ENCODE data around the gene APOC3.
"Not testable (repeated sequence)": the region's sequence is repeated elsewhere in the genome, so short reads cannot be mapped to it uniquely, and the experiment has no call there.

APOC3 gene

GRCh38 chr11:116791813-116792143 lies 37.9 kb upstream of the APOC3 start, which contains the start of gene APOA5:
Gene APOA5 (minus strand): TSS chr11:116791879. CDS start chr11:116791860, 19 bp downstream.
- Histone ChIP-seq H3K4me1 (ENCODE audit: control insufficient read depth, insufficient read depth, low read length) (peaks cover 38% of the 10 kb centered on the region), H3K9me3 (ENCODE audit: control insufficient read depth, low read length) (no peaks in the 10 kb centered on the region), H3K36me3 (ENCODE audit: control insufficient read depth, insufficient read depth, low read length, severe bottlenecking) (no peaks in the 10 kb centered on the region), H3K27me3 (replicated peaks; ENCODE audit: control insufficient read depth, insufficient read depth, low read length) (no peaks in the 10 kb centered on the region), H3K9ac (ENCODE audit: low read length) (peak within 1 kb of the TSS; percentile 39), H3K4me3 (ENCODE audit: low read length) (peak within 1 kb of the TSS; percentile 4)
- no peak for DNase-seq (ENCODE audit: low read depth)

- Histone ChIP-seq H3K9me3 (ENCODE audit: control insufficient read depth, low read length) (no peaks in the 10 kb centered on the region), H3K36me3 (ENCODE audit: control insufficient read depth, insufficient read depth, low read length, severe bottlenecking) (no peaks in the 10 kb centered on the region), H3K4me3 (ENCODE audit: low read length) (peak overlapping the region; percentile 4), H3K4me1 (ENCODE audit: control insufficient read depth, insufficient read depth, low read length) (peaks cover 34% of the 10 kb centered on the region), H3K9ac (ENCODE audit: low read length) (peak overlapping the region; percentile 39), H3K27me3 (replicated peaks; ENCODE audit: control insufficient read depth, insufficient read depth, low read length) (no peaks in the 10 kb centered on the region)
- DNase-seq (ENCODE audit: low read depth) = no peak
Observed at GRCh38 chr11:116792144-116792868, 37.4 kb upstream of the APOC3 start.

GRCh38 chr11:116792869-116793771 lies 36.6 kb upstream of the APOC3 start:
- H3K36me3 ChIP-seq (ENCODE audit: control insufficient read depth, insufficient read depth, low read length, severe bottlenecking) = no peaks in the 10 kb centered on the region

GRCh38 chr11:116793772-116794097 lies 36.0 kb upstream of the APOC3 start:
- Histone ChIP-seq H3K4me1 (ENCODE audit: control insufficient read depth, insufficient read depth, low read length) (peaks cover 28% of the 10 kb centered on the region), H3K27me3 (replicated peaks; ENCODE audit: control insufficient read depth, insufficient read depth, low read length) (no peaks in the 10 kb centered on the region), H3K9me3 (ENCODE audit: control insufficient read depth, low read length) (no peaks in the 10 kb centered on the region), H3K9ac (ENCODE audit: low read length) (peak overlapping the region; percentile 11), H3K36me3 (ENCODE audit: control insufficient read depth, insufficient read depth, low read length, severe bottlenecking) (no peaks in the 10 kb centered on the region), H3K4me3 (ENCODE audit: low read length) (no peak overlapping the region)
- DNase-seq (ENCODE audit: low read depth) = no peak

More at GRCh38 chr11:116792869-116793771, 36.6 kb upstream of the APOC3 start:
- Histone ChIP-seq H3K4me3 (ENCODE audit: low read length) (peak overlapping the region; percentile 4), H3K9me3 (ENCODE audit: control insufficient read depth, low read length) (no peaks in the 10 kb centered on the region), H3K4me1 (ENCODE audit: control insufficient read depth, insufficient read depth, low read length) (peaks cover 34% of the 10 kb centered on the region), H3K9ac (ENCODE audit: low read length) (peak overlapping the region; percentile 39), H3K27me3 (replicated peaks; ENCODE audit: control insufficient read depth, insufficient read depth, low read length) (no peaks in the 10 kb centered on the region)
- peak; percentile 30 for DNase-seq (ENCODE audit: low read depth)

- DNase-seq (ENCODE audit: low read depth) = no peak
- Histone ChIP-seq H3K4me1 (ENCODE audit: control insufficient read depth, insufficient read depth, low read length) (peaks cover 28% of the 10 kb centered on the region), H3K27me3 (replicated peaks; ENCODE audit: control insufficient read depth, insufficient read depth, low read length) (no peaks in the 10 kb centered on the region), H3K9me3 (ENCODE audit: control insufficient read depth, low read length) (no peaks in the 10 kb centered on the region), H3K9ac (ENCODE audit: low read length) (no peak overlapping the region), H3K4me3 (ENCODE audit: low read length) (no peak overlapping the region), H3K36me3 (ENCODE audit: control insufficient read depth, insufficient read depth, low read length, severe bottlenecking) (no peaks in the 10 kb centered on the region)
Observed at GRCh38 chr11:116794851-116795250, 34.9 kb upstream of the APOC3 start.

- DNase-seq (ENCODE audit: low read depth) = no peak
Observed at GRCh38 chr11:116796548-116796947, 33.2 kb upstream of the APOC3 start.

GRCh38 chr11:116797816-116798215 lies 31.9 kb upstream of the APOC3 start:
- Histone ChIP-seq H3K4me3 (ENCODE audit: low read length) (no peak overlapping the region), H3K4me1 (ENCODE audit: control insufficient read depth, insufficient read depth, low read length) (peaks cover 10% of the 10 kb centered on the region), H3K36me3 (ENCODE audit: control insufficient read depth, insufficient read depth, low read length, severe bottlenecking) (no peaks in the 10 kb centered on the region), H3K9ac (ENCODE audit: low read length) (no peak overlapping the region), H3K27me3 (replicated peaks; ENCODE audit: control insufficient read depth, insufficient read depth, low read length) (no peaks in the 10 kb centered on the region), H3K9me3 (ENCODE audit: control insufficient read depth, low read length) (no peaks in the 10 kb centered on the region)
- DNase-seq (ENCODE audit: low read depth) = no peak

More at GRCh38 chr11:116796548-116796947, 33.2 kb upstream of the APOC3 start:
- Histone ChIP-seq H3K9ac (ENCODE audit: low read length) (no peak overlapping the region), H3K4me1 (ENCODE audit: control insufficient read depth, insufficient read depth, low read length) (peaks cover 23% of the 10 kb centered on the region), H3K36me3 (ENCODE audit: control insufficient read depth, insufficient read depth, low read length, severe bottlenecking) (no peaks in the 10 kb centered on the region), H3K4me3 (ENCODE audit: low read length) (no peak overlapping the region), H3K9me3 (ENCODE audit: control insufficient read depth, low read length) (no peaks in the 10 kb centered on the region), H3K27me3 (replicated peaks; ENCODE audit: control insufficient read depth, insufficient read depth, low read length) (no peaks in the 10 kb centered on the region)

- no peaks in the 10 kb centered on the region for H3K36me3 ChIP-seq (ENCODE audit: control insufficient read depth, insufficient read depth, low read length, severe bottlenecking)
- H3K4me1 ChIP-seq (ENCODE audit: control insufficient read depth, insufficient read depth, low read length) = peaks cover 4% of the 10 kb centered on the region
- no peak overlapping the region for H3K4me3 ChIP-seq (ENCODE audit: low read length)
- no peak overlapping the region for H3K9ac ChIP-seq (ENCODE audit: low read length)
- no peaks in the 10 kb centered on the region for H3K27me3 ChIP-seq (replicated peaks; ENCODE audit: control insufficient read depth, insufficient read depth, low read length)
- no peak for DNase-seq (ENCODE audit: low read depth)
- no peaks in the 10 kb centered on the region for H3K9me3 ChIP-seq (ENCODE audit: control insufficient read depth, low read length)
Observed at GRCh38 chr11:116798368-116798767, 31.3 kb upstream of the APOC3 start.

GRCh38 chr11:116800610-116801009 lies 29.1 kb upstream of the APOC3 start:
- Histone ChIP-seq H3K9me3 (ENCODE audit: control insufficient read depth, low read length) (no peaks in the 10 kb centered on the region), H3K4me1 (ENCODE audit: control insufficient read depth, insufficient read depth, low read length) (no peaks in the 10 kb centered on the region), H3K9ac (ENCODE audit: low read length) (no peak overlapping the region), H3K27me3 (replicated peaks; ENCODE audit: control insufficient read depth, insufficient read depth, low read length) (no peaks in the 10 kb centered on the region), H3K4me3 (ENCODE audit: low read length) (no peak overlapping the region), H3K36me3 (ENCODE audit: control insufficient read depth, insufficient read depth, low read length, severe bottlenecking) (no peaks in the 10 kb centered on the region)
- no peak for DNase-seq (ENCODE audit: low read depth)

GRCh38 chr11:116801662-116802061 lies 28.0 kb upstream of the APOC3 start:
- H3K27me3 ChIP-seq (replicated peaks; ENCODE audit: control insufficient read depth, insufficient read depth, low read length); H3K9ac ChIP-seq (ENCODE audit: low read length); H3K9me3 ChIP-seq (ENCODE audit: control insufficient read depth, low read length); H3K36me3 ChIP-seq (ENCODE audit: control insufficient read depth, insufficient read depth, low read length, severe bottlenecking); DNase-seq (ENCODE audit: low read depth); H3K4me3 ChIP-seq (ENCODE audit: low read length); H3K4me1 ChIP-seq (ENCODE audit: control insufficient read depth, insufficient read depth, low read length): not testable (repeated sequence)

GRCh38 chr11:116804001-116804400 lies 25.7 kb upstream of the APOC3 start:
- Histone ChIP-seq H3K4me1 (ENCODE audit: control insufficient read depth, insufficient read depth, low read length) (peaks cover 7% of the 10 kb centered on the region), H3K27me3 (replicated peaks; ENCODE audit: control insufficient read depth, insufficient read depth, low read length) (no peaks in the 10 kb centered on the region), H3K4me3 (ENCODE audit: low read length) (no peak overlapping the region), H3K9me3 (ENCODE audit: control insufficient read depth, low read length) (no peaks in the 10 kb centered on the region), H3K9ac (ENCODE audit: low read length) (no peak overlapping the region), H3K36me3 (ENCODE audit: control insufficient read depth, insufficient read depth, low read length, severe bottlenecking) (no peaks in the 10 kb centered on the region)
- DNase-seq (ENCODE audit: low read depth) = no peak

All from adipocyte (in vitro differentiated cells).